Measurements from ENCODE around the gene DYNLL1. TPM values are rescaled to one million over a fixed set of nuclear protein-coding genes. Genes with fewer than 3 reads are reported as not detected.
"Not testable (repeated sequence)": the region's sequence is repeated elsewhere in the genome, so short reads cannot be mapped to it uniquely, and the experiment has no call there.

The DYNLL1 gene
- total and polyA plus RNA-seq, 2 of the 13 experiments (the other 11 are each of a cell fraction or from before 2014, with no cell fraction given): 271 to 294 TPM

GRCh38 chr12:120452524-120452923 lies 43.4 kb upstream of the DYNLL1 start:
- WGBS (ENCODE audit: low lambda C conversion rate): 90% methylated on average over 5 of the region's 5 CpGs
- Histone ChIP-seq H3K36me3 (replicated peaks in 1 of 2; ENCODE audit: control insufficient read depth in 1 of 2, insufficient read depth in 2 of 2, low read length in 2 of 2) (peaks cover 9 to 43% of the 10 kb centered on the region in 2 experiments), H3K79me2 (ENCODE audit: insufficient read depth, low read length) (peaks cover 19% of the 10 kb centered on the region)
- H3K4me2 ChIP-seq (ENCODE audit: low read depth, low read length); H3K4me1 ChIP-seq (ENCODE audit: insufficient read depth, low read length); H3K27ac ChIP-seq (ENCODE audit: extremely low read length, insufficient read depth, low read length); DNase-seq (ENCODE audit: low spot score); FAIRE-seq; ATAC-seq; CTCF ChIA-PET (ENCODE audit: low intra/inter-chr PET ratio, low total read pairs); BruUV-seq (replicated peaks); H4K20me1 ChIP-seq (ENCODE audit: insufficient read depth, low read length); intact Hi-C loops (cut with micrococcal nuclease; ENCODE audit: unreplicated experiment); H3K4me3 ChIP-seq (replicated peaks in 1 of 3; ENCODE audit: insufficient read depth in 1 of 3, low read depth in 2 of 3, low read length in 3 of 3); H3K9me3 ChIP-seq (ENCODE audit: low read length); in situ Hi-C loops (cut with HindIII; ENCODE audit: extremely low pct_ligation_motif_present, low pct_unique_long_range_greater_than_20kb); H3K9ac ChIP-seq (ENCODE audit: insufficient read depth, low read depth, low read length); H2AFZ ChIP-seq (ENCODE audit: low read length); H3K27me3 ChIP-seq (ENCODE audit: control insufficient read depth in 1 of 2, insufficient read depth in 2 of 2, low read length in 2 of 2): not testable (repeated sequence)
- TF ChIP-seq ZNF7 (CRISPR knock-in tag; IDR thresholded peaks at IDR 0.05): peak; percentile 63; the same call in 1 of the 2 replicates
- TF ChIP-seq, protein P1, sequence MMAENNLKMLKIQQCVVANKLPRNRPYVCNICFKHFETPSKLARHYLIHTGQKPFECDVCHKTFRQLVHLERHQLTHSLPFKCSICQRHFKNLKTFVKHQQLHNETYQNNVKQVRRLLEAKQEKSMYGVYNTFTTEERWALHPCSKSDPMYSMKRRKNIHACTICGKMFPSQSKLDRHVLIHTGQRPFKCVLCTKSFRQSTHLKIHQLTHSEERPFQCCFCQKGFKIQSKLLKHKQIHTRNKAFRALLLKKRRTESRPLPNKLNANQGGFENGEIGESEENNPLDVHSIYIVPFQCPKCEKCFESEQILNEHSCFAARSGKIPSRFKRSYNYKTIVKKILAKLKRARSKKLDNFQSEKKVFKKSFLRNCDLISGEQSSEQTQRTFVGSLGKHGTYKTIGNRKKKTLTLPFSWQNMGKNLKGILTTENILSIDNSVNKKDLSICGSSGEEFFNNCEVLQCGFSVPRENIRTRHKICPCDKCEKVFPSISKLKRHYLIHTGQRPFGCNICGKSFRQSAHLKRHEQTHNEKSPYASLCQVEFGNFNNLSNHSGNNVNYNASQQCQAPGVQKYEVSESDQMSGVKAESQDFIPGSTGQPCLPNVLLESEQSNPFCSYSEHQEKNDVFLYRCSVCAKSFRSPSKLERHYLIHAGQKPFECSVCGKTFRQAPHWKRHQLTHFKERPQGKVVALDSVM (CRISPR knock-in tag; IDR thresholded peaks at IDR 0.05): peak; percentile 92
- TF ChIP-seq CEBPG (CRISPR knock-in tag; IDR thresholded peaks at IDR 0.05): 0 out of 2 replicates have a peak, but pooled peaks have one; percentile 13
- peak; percentile 26; the same call in 1 of the 2 replicates for TF ChIP-seq ZNF362 (CRISPR knock-in tag; IDR thresholded peaks at IDR 0.05; ENCODE audit: borderline replicate concordance)
- POLR2A ChIA-PET: interaction anchor here (2.7 kb wide), 1 partner anchor 16 kb away, joined by 7 read pairs; the partner anchor contains the start of gene SRSF9
